ENCODE data around the gene JCAD. TPM values are rescaled to one million over a fixed set of nuclear protein-coding genes. Genes with fewer than 3 reads are reported as not detected.
A peak's percentile ranks its signal among the peaks of the same experiment; 100 is the strongest.

JCAD gene
- polyA plus RNA-seq, 2 of the 4 experiments (the other 2 are of a cell fraction) = 4.4 to 6.4 TPM

- DNase-seq (ENCODE audit: low read depth in 1 of 2, low spot score in 1 of 2) = no peak
- CTCF ChIA-PET = interaction anchor here (1.0 to 2.9 kb wide), 4 partner anchors 9 to 580 kb away, joined by 3 to 9 read pairs (median 3); no protein-coding TSS in a partner anchor
- Histone ChIP-seq H3K4me2 (no peak overlapping the region), H3K9me3 (no peaks in the 10 kb centered on the region), H3K4me1 (no peaks in the 10 kb centered on the region), H3K4me3 (no peak overlapping the region), H3K27ac (no peak overlapping the region)
- no peak for FAIRE-seq
- TF ChIP-seq MAX (IDR thresholded peaks at IDR 0.05) (no peak), ELK1 (IDR thresholded peaks at IDR 0.05; ENCODE audit: low read depth, low read length) (no peak), RFX5 (IDR thresholded peaks at IDR 0.05) (no peak), CBX2 (IDR thresholded peaks at IDR 0.05; ENCODE audit: borderline replicate concordance, low read depth) (no peak), ZC3H11A (IDR thresholded peaks at IDR 0.05) (no peak), MAFK (IDR thresholded peaks at IDR 0.05; ENCODE audit: partially characterized antibody) (no peak), BHLHE40 (IDR thresholded peaks at IDR 0.05; ENCODE audit: low read depth, low read length) (no peak), E2F6 (IDR thresholded peaks at IDR 0.05; ENCODE audit: borderline replicate concordance, low read depth) (no peak), NPAS2 (CRISPR knock-in tag; IDR thresholded peaks at IDR 0.05; ENCODE audit: borderline replicate concordance) (no peak), RARB (CRISPR knock-in tag; IDR thresholded peaks at IDR 0.05) (no peak), RCOR1 (IDR thresholded peaks at IDR 0.05; ENCODE audit: low read depth, low read length) (no peak), HEYL (CRISPR knock-in tag; IDR thresholded peaks at IDR 0.05) (no peak)
- 64% methylated on average over 14 of the region's 14 CpGs for WGBS (ENCODE audit: missing lambda C conversion rate)
- POLR2A ChIA-PET = no interaction called here
- peak; percentile 40 to 50; a peak in 5 of 6 replicates for ATAC-seq
Observed at GRCh38 chr10:30092151-30092790, 32.9 kb upstream of the JCAD start.

- CTCF ChIA-PET = interaction anchor here (1.1 kb wide), 1 partner anchor 500 kb away, joined by 4 read pairs; no protein-coding TSS in a partner anchor
- TF ChIP-seq SMC3 (IDR thresholded peaks at IDR 0.05) = no peak
- TF ChIP-seq FOSL2 (IDR thresholded peaks at IDR 0.05) = no peak
- TF ChIP-seq FOSL2 (CRISPR knock-in tag; IDR thresholded peaks at IDR 0.05) = no peak
- TF ChIP-seq FOXS1 (CRISPR knock-in tag; IDR thresholded peaks at IDR 0.05) = no peak
- POLR2A ChIA-PET = no interaction called here
- Histone ChIP-seq H3K4me2 (no peak overlapping the region), H3K9me3 (no peaks in the 10 kb centered on the region), H3K4me3 (no peak overlapping the region), H3K4me1 (no peaks in the 10 kb centered on the region), H3K27ac (no peak overlapping the region)
- FAIRE-seq (no peak), DNase-seq (ENCODE audit: low read depth in 1 of 2, low spot score in 1 of 2) (no peak), ATAC-seq (no peak)
- 58% methylated on average over 4 of the region's 4 CpGs for WGBS (ENCODE audit: missing lambda C conversion rate)
Observed at GRCh38 chr10:30091136-30091535, 31.8 kb upstream of the JCAD start.

GRCh38 chr10:30088178-30088577 is 28.8 kb upstream of the JCAD start:
- Histone ChIP-seq H3K27ac (no peak overlapping the region), H3K4me1 (no peaks in the 10 kb centered on the region), H3K9me3 (no peaks in the 10 kb centered on the region), H3K4me3 (no peak overlapping the region), H3K4me2 (no peak overlapping the region)
- DNase-seq (ENCODE audit: low read depth in 1 of 2, low spot score in 1 of 2) = no peak
- TF ChIP-seq HMGXB4 (CRISPR knock-in tag; IDR thresholded peaks at IDR 0.05; ENCODE audit: borderline replicate concordance) = no peak
- TF ChIP-seq HES2 (IDR thresholded peaks at IDR 0.05) = no peak
- no peak for TF ChIP-seq CBX8 (IDR thresholded peaks at IDR 0.05)
- TF ChIP-seq KDM1A (IDR thresholded peaks at IDR 0.05; ENCODE audit: low read depth) = no peak
- TF ChIP-seq MAX (IDR thresholded peaks at IDR 0.05) = no peak
- no peak for TF ChIP-seq BCL3 (IDR thresholded peaks at IDR 0.05)
- TF ChIP-seq ZC3H11A (IDR thresholded peaks at IDR 0.05) = no peak
- no peak for TF ChIP-seq JUN (IDR thresholded peaks at IDR 0.05)
- no peak for TF ChIP-seq HOXB5 (CRISPR knock-in tag; IDR thresholded peaks at IDR 0.05)
- TF ChIP-seq HOXB13 (CRISPR knock-in tag; IDR thresholded peaks at IDR 0.05; ENCODE audit: low read depth) = no peak
- no peak for TF ChIP-seq ZFP36 (IDR thresholded peaks at IDR 0.05; ENCODE audit: borderline replicate concordance, partially characterized antibody)
- FAIRE-seq = no peak
- WGBS (ENCODE audit: missing lambda C conversion rate) = 66% methylated on average over 3 of the region's 3 CpGs
- no peak for ATAC-seq
- ChIA-PET POLR2A (interaction anchor here (1.1 kb wide), 1 partner anchor 17 kb away, joined by 3 read pairs; no protein-coding TSS in a partner anchor), CTCF (interaction anchor here (0.7 to 1.2 kb wide), 2 partner anchors 9 to 230 kb away, joined by 3 read pairs; no protein-coding TSS in a partner anchor)

Data from A549 (cell line).